ENCODE results near the gene CCNY. TPM values are rescaled to one million over a fixed set of nuclear protein-coding genes. Genes with fewer than 3 reads are reported as not detected.
A peak's percentile ranks its signal among the peaks of the same experiment; 100 is the strongest.

CCNY gene
- total and polyA plus RNA-seq, 2 of the 13 experiments (the other 11 are each of a cell fraction or from before 2014, with no cell fraction given), result 48.2 to 54.7 TPM

GRCh38 chr10:35447693-35448407 is 111.5 kb downstream of the CCNY start (continued):
- TF ChIP-seq ZNF616 (CRISPR knock-in tag; IDR thresholded peaks at IDR 0.05; ENCODE audit: low read depth) (no peak), ARNT2 (CRISPR knock-in tag; IDR thresholded peaks at IDR 0.05; ENCODE audit: low read depth) (no peak), TCF7 (IDR thresholded peaks at IDR 0.05; ENCODE audit: low read depth) (peak; percentile 6; the same call in 1 of the 2 replicates), ZBTB7B (CRISPR knock-in tag; IDR thresholded peaks at IDR 0.05) (no peak), ARID5B (CRISPR knock-in tag; IDR thresholded peaks at IDR 0.05) (peak; percentile 53; the same call in 1 of the 2 replicates), ZFP1 (CRISPR knock-in tag; IDR thresholded peaks at IDR 0.05) (no peak), KLF12 (CRISPR knock-in tag; IDR thresholded peaks at IDR 0.05; ENCODE audit: borderline replicate concordance) (no peak), GPBP1L1 (CRISPR knock-in tag; IDR thresholded peaks at IDR 0.05) (no peak), GATAD2A (CRISPR knock-in tag; IDR thresholded peaks at IDR 0.05) (no peak), MAF1 (CRISPR knock-in tag; IDR thresholded peaks at IDR 0.05; ENCODE audit: borderline replicate concordance) (no peak), KIAA2018 (CRISPR knock-in tag; IDR thresholded peaks at IDR 0.05; ENCODE audit: borderline replicate concordance) (no peak), TAF15 (IDR thresholded peaks at IDR 0.05; ENCODE audit: low read depth, low read length, poor library complexity, severe bottlenecking) (no peak)
- TF ChIP-seq, protein P1, sequence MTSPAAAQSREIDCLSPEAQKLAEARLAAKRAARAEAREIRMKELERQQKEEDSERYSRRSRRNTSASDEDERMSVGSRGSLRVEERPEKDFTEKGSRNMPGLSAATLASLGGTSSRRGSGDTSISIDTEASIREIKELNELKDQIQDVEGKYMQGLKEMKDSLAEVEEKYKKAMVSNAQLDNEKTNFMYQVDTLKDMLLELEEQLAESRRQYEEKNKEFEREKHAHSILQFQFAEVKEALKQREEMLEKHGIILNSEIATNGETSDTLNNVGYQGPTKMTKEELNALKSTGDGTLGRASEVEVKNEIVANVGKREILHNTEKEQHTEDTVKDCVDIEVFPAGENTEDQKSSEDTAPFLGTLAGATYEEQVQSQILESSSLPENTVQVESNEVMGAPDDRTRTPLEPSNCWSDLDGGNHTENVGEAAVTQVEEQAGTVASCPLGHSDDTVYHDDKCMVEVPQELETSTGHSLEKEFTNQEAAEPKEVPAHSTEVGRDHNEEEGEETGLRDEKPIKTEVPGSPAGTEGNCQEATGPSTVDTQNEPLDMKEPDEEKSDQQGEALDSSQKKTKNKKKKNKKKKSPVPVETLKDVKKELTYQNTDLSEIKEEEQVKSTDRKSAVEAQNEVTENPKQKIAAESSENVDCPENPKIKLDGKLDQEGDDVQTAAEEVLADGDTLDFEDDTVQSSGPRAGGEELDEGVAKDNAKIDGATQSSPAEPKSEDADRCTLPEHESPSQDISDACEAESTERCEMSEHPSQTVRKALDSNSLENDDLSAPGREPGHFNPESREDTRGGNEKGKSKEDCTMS (CRISPR knock-in tag; conservative IDR thresholded peaks at IDR 0.05), result no peak

Data from HepG2 (cell line).